ENCODE results near the gene HS3ST4. TPM values are rescaled to one million over a fixed set of nuclear protein-coding genes. Genes with fewer than 3 reads are reported as not detected.

HS3ST4 gene
- total RNA-seq, 2 donors from 2014 or later = 1.0 to 1.9 TPM

- DNase-seq (ENCODE audit: low spot score) = no peak
- no peak overlapping the region for H3K4me3 ChIP-seq
- WGBS = 25% methylated on average over 2 of the region's 2 CpGs
- no peak for TF ChIP-seq POLR2A (IDR thresholded peaks at IDR 0.05)
- no peak for TF ChIP-seq CTCF (IDR thresholded peaks at IDR 0.05)
- H3K36me3 ChIP-seq = no peaks in the 10 kb centered on the region
- intact Hi-C loops (cut with DNase I) = no loop called here
- H3K27me3 ChIP-seq (replicated peaks; ENCODE audit: insufficient read depth) = peaks cover 3% of the 10 kb centered on the region
- no peaks in the 10 kb centered on the region for H3K4me1 ChIP-seq (replicated peaks)
- no peaks in the 10 kb centered on the region for H3K9me3 ChIP-seq
- H3K27ac ChIP-seq = no peak overlapping the region
These were observed 164.1 kb downstream of the HS3ST4 start for GRCh38 chr16:25855818-25856217.

DNA sequence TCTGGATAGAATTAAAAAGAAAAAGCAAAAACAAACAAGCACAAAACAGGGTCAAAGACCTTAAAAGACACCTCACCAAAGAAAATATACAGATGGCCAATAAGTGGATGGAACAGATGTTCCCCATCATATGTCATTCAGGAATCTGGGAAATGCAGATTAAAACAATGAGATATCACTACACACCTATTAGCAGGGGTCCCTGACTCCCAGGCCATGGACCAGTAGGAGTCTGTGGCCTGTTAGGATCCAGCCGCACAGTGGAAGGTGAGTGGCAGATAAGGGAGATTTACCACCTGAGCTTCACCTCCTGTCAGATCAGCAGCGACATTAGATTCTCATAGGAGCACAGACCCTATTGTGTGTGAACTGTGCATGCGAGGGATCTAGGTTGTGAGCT is 167.9 kb downstream of the HS3ST4 start:
- DNase-seq (ENCODE audit: low spot score) = no peak
- 81% methylated on average over 3 of the region's 3 CpGs for WGBS
- H3K27me3 ChIP-seq (replicated peaks; ENCODE audit: insufficient read depth) = peaks cover 3% of the 10 kb centered on the region
- H3K36me3 ChIP-seq = no peaks in the 10 kb centered on the region
- H3K9me3 ChIP-seq = no peaks in the 10 kb centered on the region
- intact Hi-C loops (cut with DNase I) = no loop called here
- H3K27ac ChIP-seq = no peak overlapping the region
- no peak overlapping the region for H3K4me3 ChIP-seq
- no peak for TF ChIP-seq POLR2AphosphoS5 (IDR thresholded peaks at IDR 0.05)
- TF ChIP-seq POLR2A (IDR thresholded peaks at IDR 0.05) = no peak
- TF ChIP-seq CTCF (IDR thresholded peaks at IDR 0.05) = no peak
- no peaks in the 10 kb centered on the region for H3K4me1 ChIP-seq (replicated peaks)

GRCh38 chr16:25867041-25867440 is 175.3 kb downstream of the HS3ST4 start:
- Histone ChIP-seq H3K36me3 (no peaks in the 10 kb centered on the region), H3K4me1 (replicated peaks) (no peaks in the 10 kb centered on the region), H3K27ac (no peak overlapping the region), H3K4me3 (no peak overlapping the region), H3K27me3 (replicated peaks; ENCODE audit: insufficient read depth) (no peaks in the 10 kb centered on the region), H3K9me3 (no peaks in the 10 kb centered on the region)
- 81% methylated on average over 2 of the region's 2 CpGs for WGBS
- no peak for DNase-seq (ENCODE audit: low spot score)
- intact Hi-C loops (cut with DNase I) = no loop called here
- TF ChIP-seq POLR2A (IDR thresholded peaks at IDR 0.05) (no peak), CTCF (IDR thresholded peaks at IDR 0.05) (no peak), POLR2AphosphoS5 (IDR thresholded peaks at IDR 0.05) (no peak)

DNA sequence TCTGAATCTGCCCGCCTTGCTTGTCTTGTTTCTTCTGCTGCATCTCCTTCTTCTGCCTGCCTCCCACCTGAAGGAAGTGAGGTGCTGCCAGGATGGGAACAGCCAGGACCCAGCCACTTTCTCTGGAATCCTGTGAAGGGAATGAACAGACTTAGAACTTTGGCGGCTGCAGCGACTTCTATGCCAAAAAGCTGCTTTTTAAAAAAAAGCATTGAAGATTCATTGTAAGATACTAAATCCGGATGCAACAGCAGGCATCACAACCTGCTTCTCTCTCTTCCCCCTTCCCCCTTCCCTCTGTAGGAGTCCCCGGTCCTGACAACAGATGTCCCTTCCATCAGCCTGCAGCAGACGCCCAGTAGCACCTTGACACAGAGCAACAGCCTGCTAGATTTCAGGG is 176.3 kb downstream of the HS3ST4 start:
- no peaks in the 10 kb centered on the region for H3K9me3 ChIP-seq
- WGBS = 11% methylated on average over 6 of the region's 6 CpGs
- no peaks in the 10 kb centered on the region for H3K27me3 ChIP-seq (replicated peaks; ENCODE audit: insufficient read depth)
- no peaks in the 10 kb centered on the region for H3K4me1 ChIP-seq (replicated peaks)
- no peak for DNase-seq (ENCODE audit: low spot score)
- intact Hi-C loops (cut with DNase I) = no loop called here
- H3K27ac ChIP-seq = no peak overlapping the region
- H3K4me3 ChIP-seq = no peak overlapping the region
- TF ChIP-seq POLR2AphosphoS5 (IDR thresholded peaks at IDR 0.05) (no peak), POLR2A (IDR thresholded peaks at IDR 0.05) (no peak), CTCF (IDR thresholded peaks at IDR 0.05) (no peak)
- H3K36me3 ChIP-seq = no peaks in the 10 kb centered on the region

DNA sequence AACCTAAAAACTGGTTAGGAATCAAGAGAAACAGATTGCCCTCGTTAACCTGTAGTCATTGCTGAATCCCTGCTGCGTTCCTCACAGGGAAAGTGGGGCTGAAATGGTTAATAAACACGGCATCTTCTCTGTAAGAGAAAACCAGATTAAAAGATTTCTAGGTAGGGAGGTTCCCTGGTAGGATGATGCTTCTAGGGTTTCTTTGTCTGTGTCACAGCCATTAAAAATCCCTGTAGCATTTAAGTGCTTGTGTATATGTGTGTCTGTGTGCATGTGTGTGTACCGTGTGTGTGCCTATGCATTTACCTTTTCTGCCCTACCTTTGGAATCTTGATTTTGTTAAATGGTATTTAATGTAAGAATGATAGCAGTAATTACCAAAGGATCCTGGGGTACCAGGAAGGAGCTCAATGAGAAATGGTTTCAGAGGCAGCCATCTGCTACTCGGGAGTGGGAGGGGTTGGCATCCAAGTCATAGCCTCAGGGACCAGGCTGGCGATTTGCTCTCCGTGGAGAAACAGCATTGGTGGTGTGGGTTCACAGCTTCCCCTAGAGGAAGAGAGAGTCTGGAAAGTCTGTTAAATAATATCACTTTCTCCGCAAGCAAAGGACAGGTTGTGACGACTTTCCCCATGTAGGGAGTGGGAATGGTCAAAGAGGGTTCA is 177.1 kb downstream of the HS3ST4 start:
- no peak for DNase-seq (ENCODE audit: low spot score)
- Histone ChIP-seq H3K4me3 (no peak overlapping the region), H3K27ac (no peak overlapping the region), H3K36me3 (no peaks in the 10 kb centered on the region), H3K27me3 (replicated peaks; ENCODE audit: insufficient read depth) (no peaks in the 10 kb centered on the region), H3K4me1 (replicated peaks) (no peaks in the 10 kb centered on the region), H3K9me3 (no peaks in the 10 kb centered on the region)
- TF ChIP-seq POLR2AphosphoS5 (IDR thresholded peaks at IDR 0.05) = no peak
- TF ChIP-seq CTCF (IDR thresholded peaks at IDR 0.05) = no peak
- no peak for TF ChIP-seq POLR2A (IDR thresholded peaks at IDR 0.05)
- 22% methylated on average over 9 of the region's 9 CpGs for WGBS
- intact Hi-C loops (cut with DNase I) = no loop called here
